Heart left ventricle (tissue), 16 donors: ENCODE results near the gene USP47. TPM values are rescaled to one million over a fixed set of nuclear protein-coding genes. Genes with fewer than 3 reads are reported as not detected.

ENCODE experiments used
- ATAC-seq, 4 donors: fragments of 200-7000 bp; cut with Tn5 transposase; one replicate each; pipeline ENCODE4 v1.9.1; 2020 to 2022; ENCODE audit warnings: moderate library complexity in 4 of 4, mild to moderate bottlenecking in 3 of 4, moderate number of reproducible peaks in 1 of 4
- DNase-seq, 5 donors: peaks; one replicate each; pipeline ENCODE4 v3.0.0-alpha.2; 2020
- H3K27ac ChIP-seq, 12 donors: fragments of 200-600 bp; sonication (generic) in 4 of 12; one replicate each; pipeline versions ENCODE4 v1.5.0 to v1.8.0; 2016 to 2022; ENCODE audit warnings: mild to moderate bottlenecking in 2 of 12
- H3K27me3 ChIP-seq, 9 donors: fragments of 200-600 bp; sonication (generic) in 2 of 9; one replicate each; pipeline versions ENCODE4 v1.5.1 to v1.8.0; 2016 to 2022; ENCODE audit warnings: mild to moderate bottlenecking in 3 of 9
- H3K36me3 ChIP-seq, 9 donors: fragments of 200-600 bp; sonication (generic) in 2 of 9; one replicate each; pipeline versions ENCODE4 v1.5.0 to v1.8.0; 2018 to 2022; ENCODE audit warnings: mild to moderate bottlenecking in 2 of 9
- H3K4me1 ChIP-seq, 12 donors: fragments of 200-600 bp; sonication (generic) in 4 of 12; one replicate each; pipeline versions ENCODE4 v1.5.0 to v1.8.0; 2016 to 2022; ENCODE audit warnings: mild to moderate bottlenecking in 3 of 12
- H3K4me3 ChIP-seq, 12 donors: fragments of 200-600 bp; sonication (generic) in 4 of 12; one replicate each; pipeline versions ENCODE4 v1.5.0 to v1.8.0; 2017 to 2022; ENCODE audit warnings: mild to moderate bottlenecking in 9 of 12, moderate library complexity in 4 of 12
- H3K9me3 ChIP-seq, 12 donors: fragments of 200-600 bp; sonication (generic) in 4 of 12; one replicate each; pipeline versions ENCODE4 v1.5.0 to v1.8.0; 2016 to 2022; ENCODE audit warnings: mild to moderate bottlenecking in 1 of 12
- POLR2A ChIP-seq, 2 donors: fragments of 450-650 bp; IDR thresholded peaks; one replicate each; pipeline ENCODE4 v1.6.1; 2017; ENCODE audit warnings: antibody characterized with exemption in 2 of 2, mild to moderate bottlenecking in 2 of 2, moderate library complexity in 2 of 2
- WGBS, 4 donors: extraction: QIAGEN DNeasy Blood & Tissue Kit in 2 of 4; methylation state at CpG; one replicate each; pipeline versions ENCODE4 v1.1.5 to v1.1.7; 2013 to 2018; 5-methylcytosine and 5-hydroxymethylcytosine counted together
- intact Hi-C, 10 donors: fragments of 100-400 bp; cut with DNase I; formaldehyde crosslinking; loops; one replicate each; pipeline versions ENCODE4 v1.11.1 to v1.14.2; 2022
- polyA plus RNA-seq, 2 donors: library from polyadenylated mRNA; stranded (reverse); fragments of 200-250 nt; gene quantifications; one replicate each; pipeline ENCODE4 v1.2.3, GENCODE V29; 2013
- total RNA-seq, 9 donors: library from RNA; depleted of rRNA in 2 of 9; stranded (reverse); fragments of >200 nt in 2 of 9; fragmentation: NEBNext Ultra II Directional in 3 of 9; extraction: Animal tissue kit (Norgen Biotek cat#: 25700) in 3 of 9; gene quantifications; one replicate each; pipeline versions ENCODE4 v1.1.0 to v1.2.4, GENCODE V29; 2016 to 2023
- TF ChIP-seq, protein P1 (sequence below), 12 donors: fragments of 200-600 bp; sonication (generic) in 4 of 12; IDR thresholded peaks; one replicate each; pipeline versions ENCODE4 v1.5.0 to v1.8.0; 2018 to 2022; ENCODE audit warnings: antibody characterized with exemption in 12 of 12, mild to moderate bottlenecking in 5 of 12
- donor health status: ischemic (EF 13 %, LVEDD 7.1; RV severe dilation, severe dysfunction).
- donor health status: healthy with polysubstance abuse.
- donor health status: DM: no; HTN: yes; CAD: no.
- donor health status: DM: no; HTN: no; CAD: no.
- donor health status: ischemic (EF 25% LVEDD 6.9; RV normal size, moderate dysfunction).
- donor health status: ischemic (EF 25% LVEDD 5.7; RV mildly dilated, moderate dysfunction).
- donor health status: healthy.
- donor health status: DM: yes; HTN: yes; CAD: no.
- donor health status: ischemic (EF 35%, LVEDD 5.7; RV mildly dilated, moderate dysfunction).
- donor health status: nonischemic (EF 11% LVEDD 7.7; RV severe dilation, severe dysfunction).
- donor health status: DM: yes; HTN: yes; CAD: no.
- donor health status: PGD.
- donor health status: ischemic (EF 29% LVEDD 5.4; RV normal size, mild dysfunction).
- donor health status: nonischemic (EF 23%, LVEDD 6.1; RV moderate dilation, normal function).

The USP47 gene
- total and polyA plus RNA-seq, 11 donors = 26.2 to 89.6 (median 54.3) TPM

DNA sequence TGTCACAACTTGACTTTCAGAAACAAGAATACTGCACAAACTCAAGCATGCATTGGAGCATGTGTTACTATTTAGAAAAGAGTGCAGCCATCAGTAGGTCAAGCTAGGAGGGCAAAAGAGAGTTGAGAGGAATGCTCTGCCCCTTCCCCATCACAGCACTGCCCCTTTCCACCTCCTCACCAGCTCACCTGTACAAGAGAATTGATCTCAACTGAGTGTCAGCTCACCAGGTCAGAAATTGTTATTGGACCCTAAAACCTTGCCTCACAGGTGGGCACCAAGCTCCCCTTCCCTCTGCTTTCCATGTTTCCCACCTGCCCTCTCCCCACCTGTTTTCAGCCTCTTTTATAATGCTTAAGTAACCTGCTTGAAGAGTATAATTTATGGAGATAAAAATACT lies 117.8 kb downstream of the USP47 start:
- Histone ChIP-seq H3K36me3 (peaks cover 0 to 50% (median 40%) of the 10 kb centered on the region in 9 donors), H3K27me3 (no peaks in the 10 kb centered on the region), H3K9me3 (peaks cover 0 to 7% (median 0%) of the 10 kb centered on the region in 12 donors), H3K4me3 (no peak overlapping the region), H3K27ac (no peak overlapping the region), H3K4me1 (peaks cover 0 to 40% (median 15%) of the 10 kb centered on the region in 12 donors)
- intact Hi-C loops = no loop called here
- DNase-seq = no peak
- no peak for ATAC-seq
- TF ChIP-seq POLR2A (IDR thresholded peaks at IDR 0.05) = no peak
- TF ChIP-seq, protein P1, sequence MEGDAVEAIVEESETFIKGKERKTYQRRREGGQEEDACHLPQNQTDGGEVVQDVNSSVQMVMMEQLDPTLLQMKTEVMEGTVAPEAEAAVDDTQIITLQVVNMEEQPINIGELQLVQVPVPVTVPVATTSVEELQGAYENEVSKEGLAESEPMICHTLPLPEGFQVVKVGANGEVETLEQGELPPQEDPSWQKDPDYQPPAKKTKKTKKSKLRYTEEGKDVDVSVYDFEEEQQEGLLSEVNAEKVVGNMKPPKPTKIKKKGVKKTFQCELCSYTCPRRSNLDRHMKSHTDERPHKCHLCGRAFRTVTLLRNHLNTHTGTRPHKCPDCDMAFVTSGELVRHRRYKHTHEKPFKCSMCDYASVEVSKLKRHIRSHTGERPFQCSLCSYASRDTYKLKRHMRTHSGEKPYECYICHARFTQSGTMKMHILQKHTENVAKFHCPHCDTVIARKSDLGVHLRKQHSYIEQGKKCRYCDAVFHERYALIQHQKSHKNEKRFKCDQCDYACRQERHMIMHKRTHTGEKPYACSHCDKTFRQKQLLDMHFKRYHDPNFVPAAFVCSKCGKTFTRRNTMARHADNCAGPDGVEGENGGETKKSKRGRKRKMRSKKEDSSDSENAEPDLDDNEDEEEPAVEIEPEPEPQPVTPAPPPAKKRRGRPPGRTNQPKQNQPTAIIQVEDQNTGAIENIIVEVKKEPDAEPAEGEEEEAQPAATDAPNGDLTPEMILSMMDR (IDR thresholded peaks at IDR 0.05) = no peak

DNA sequence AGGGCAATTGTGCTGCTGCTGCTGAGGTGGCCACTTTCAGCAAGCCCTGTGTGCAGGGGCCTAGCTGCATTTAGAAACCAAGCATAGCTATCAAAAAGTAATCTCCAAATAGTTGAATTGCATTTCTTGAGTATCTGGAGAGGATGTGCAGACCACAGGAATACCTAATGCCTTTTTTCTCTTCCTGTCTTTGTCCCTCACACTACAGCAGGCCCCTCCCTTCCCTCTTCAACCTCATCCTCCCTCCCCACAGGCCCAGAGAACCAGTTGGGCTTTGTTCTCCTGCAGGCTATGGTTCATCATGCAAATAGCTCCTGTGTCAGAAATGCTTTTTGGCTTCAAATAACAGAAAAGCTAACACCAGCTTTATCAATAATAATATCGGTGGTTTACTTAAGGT lies 118.9 kb downstream of the USP47 start:
- WGBS, 4 donors = 79 to 96% (median 93%) methylated on average over 1 of the region's 1 CpG
- H3K4me1 ChIP-seq = peaks cover 0 to 51% (median 21%) of the 10 kb centered on the region in 12 donors
- no peak for TF ChIP-seq POLR2A (IDR thresholded peaks at IDR 0.05)
- TF ChIP-seq, protein P1 (IDR thresholded peaks at IDR 0.05) = no peak
- H3K27ac ChIP-seq = peak overlapping the region in 1 of 12 donors; percentile 21
- peaks cover 0 to 44% (median 29%) of the 10 kb centered on the region in 9 donors for H3K36me3 ChIP-seq
- no peak overlapping the region for H3K4me3 ChIP-seq
- no peaks in the 10 kb centered on the region for H3K27me3 ChIP-seq
- intact Hi-C loops = no loop called here
- peaks cover 0 to 7% (median 0%) of the 10 kb centered on the region in 12 donors for H3K9me3 ChIP-seq
- no peak for DNase-seq
- ATAC-seq = no peak

DNA sequence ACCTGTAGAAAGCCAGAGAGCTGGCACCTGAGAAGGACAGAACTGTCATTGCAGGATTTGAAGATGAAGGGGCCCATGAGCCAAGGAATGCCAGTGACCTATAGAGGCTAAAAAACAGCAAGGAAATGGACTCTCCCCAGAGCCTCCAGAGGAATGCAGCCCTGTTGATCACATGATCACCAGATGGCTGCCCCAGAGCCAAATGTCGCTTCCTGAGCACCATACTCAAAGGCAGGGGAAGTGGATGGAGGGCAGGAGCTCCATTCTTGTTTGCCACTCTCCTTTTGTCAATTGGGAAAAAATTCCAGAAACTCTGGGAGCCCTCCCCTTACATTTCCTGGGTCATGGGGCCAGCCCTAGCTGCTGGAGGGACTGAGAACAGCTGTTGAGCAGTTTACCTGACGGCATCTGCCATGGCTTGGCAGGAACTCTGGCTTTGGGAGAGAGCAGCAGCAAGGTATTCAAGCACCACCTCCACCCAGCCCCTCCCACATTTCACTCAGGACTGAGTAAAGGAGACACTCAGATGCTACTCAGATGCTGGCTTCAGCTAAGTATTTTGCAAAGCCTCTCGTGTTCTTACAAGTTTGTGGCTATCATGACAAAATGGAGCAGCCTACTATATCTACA lies 119.7 kb downstream of the USP47 start:
- Histone ChIP-seq H3K4me3 (no peak overlapping the region), H3K9me3 (peaks cover 0 to 7% (median 0%) of the 10 kb centered on the region in 12 donors), H3K36me3 (peaks cover 0 to 37% (median 22%) of the 10 kb centered on the region in 9 donors), H3K4me1 (peaks cover 0 to 58% (median 22%) of the 10 kb centered on the region in 12 donors), H3K27ac (peak overlapping the region in 3 of 12 donors; percentile 5 to 54 (median 21)), H3K27me3 (no peaks in the 10 kb centered on the region)
- no peak for TF ChIP-seq POLR2A (IDR thresholded peaks at IDR 0.05)
- TF ChIP-seq, protein P1 (IDR thresholded peaks at IDR 0.05) = no peak
- DNase-seq (no peak), ATAC-seq (no peak)
- intact Hi-C loops = no loop called here
- WGBS, 4 donors = 85 to 96% (median 92%) methylated on average over 3 of the region's 3 CpGs

DNA sequence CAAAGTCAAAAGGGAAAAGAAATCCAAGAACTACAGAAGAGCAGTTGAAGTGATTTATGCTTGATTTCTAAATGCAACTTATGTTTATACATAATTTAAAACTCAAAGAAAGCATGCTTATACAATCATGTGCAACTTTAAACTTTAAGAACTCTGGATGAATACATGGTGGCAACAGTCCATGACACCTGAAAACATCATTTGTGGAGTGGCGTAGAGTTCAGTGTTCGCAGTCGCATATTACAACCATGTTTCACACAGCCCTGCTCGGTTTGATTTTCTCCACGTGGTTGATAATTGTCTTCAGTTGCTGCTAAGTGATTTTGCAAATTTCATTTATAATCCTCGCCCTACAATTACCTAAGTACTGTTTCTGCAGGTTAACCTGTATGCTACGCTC lies 121.3 kb downstream of the USP47 start:
- H3K27ac ChIP-seq = peak overlapping the region in 5 of 12 donors; percentile 18 to 76 (median 41)
- H3K36me3 ChIP-seq = peaks cover 0 to 27% (median 10%) of the 10 kb centered on the region in 9 donors
- 83 to 90% (median 86%) methylated on average over 7 of the region's 7 CpGs for WGBS, 4 donors

More for the DNA sequence above, 121.3 kb downstream of the USP47 start:
- intact Hi-C loops = no loop called here
- TF ChIP-seq, protein P1 (IDR thresholded peaks at IDR 0.05) = no peak
- no peak for TF ChIP-seq POLR2A (IDR thresholded peaks at IDR 0.05)
- H3K4me1 ChIP-seq = peaks cover 0 to 71% (median 23%) of the 10 kb centered on the region in 12 donors
- no peaks in the 10 kb centered on the region for H3K27me3 ChIP-seq
- peaks cover 0 to 7% (median 0%) of the 10 kb centered on the region in 12 donors for H3K9me3 ChIP-seq
- no peak overlapping the region for H3K4me3 ChIP-seq
- ATAC-seq = no peak
- DNase-seq = no peak
